WI38 (cell line): ENCODE measurements around the gene RDH13.

Source experiments
- H3K4me3 ChIP-seq: 2 replicates; pipeline ENCODE4 v1.5.1; 2011; ENCODE audit warnings: low read depth, mild to moderate bottlenecking, control low read depth, low read length
- CTCF ChIP-seq: IDR thresholded peaks from 2 replicates; pipeline ENCODE4 v1.5.1; 2012; ENCODE audit warnings: low read depth, mild to moderate bottlenecking, control low read depth, low read length

RDH13 gene

GRCh38 chr19:54995561-54995960, 67.4 kb downstream of the RDH13 start:
- TF ChIP-seq CTCF: no peak

More at GRCh38 chr19:54995561-54995960, 67.4 kb downstream of the RDH13 start:
- no peak overlapping the region for H3K4me3 ChIP-seq
